Fibroblast of lung (primary cell): Measurements from ENCODE around the gene VCAM1. TPM values are rescaled to one million over a fixed set of nuclear protein-coding genes. Genes with fewer than 3 reads are reported as not detected.

Experiments used
- DNase-seq, 2 donors: peaks; one replicate each; pipeline versions ENCODE4 v3.0.0 to v3.0.0-alpha.2; 2010; ENCODE audit warnings: low read depth in 2 of 2
- H2AFZ ChIP-seq: 2 replicates; pipeline ENCODE4 v1.5.1; 2012; ENCODE audit warnings: low read length, control low read depth, inconsistent platforms
- H3K27ac ChIP-seq: 2 replicates; pipeline ENCODE4 v1.5.1; 2011; ENCODE audit warnings: low read length, control low read depth; ENCODE audit not compliant: insufficient read depth
- H3K27me3 ChIP-seq: 2 replicates; pipeline ENCODE4 v1.5.1; 2011; ENCODE audit warnings: mild to moderate bottlenecking, low read length; ENCODE audit not compliant: control insufficient read depth, insufficient read depth
- H3K36me3 ChIP-seq: 2 replicates; pipeline ENCODE4 v1.5.1; 2011; ENCODE audit warnings: low read length; ENCODE audit not compliant: control insufficient read depth, insufficient read depth
- H3K4me1 ChIP-seq: 2 replicates; pipeline ENCODE4 v1.5.1; 2011; ENCODE audit warnings: low read length; ENCODE audit not compliant: control insufficient read depth, insufficient read depth; ENCODE audit errors: extremely low read depth
- H3K4me2 ChIP-seq: 2 replicates; pipeline ENCODE4 v1.5.1; 2011; ENCODE audit warnings: low read length, control low read depth; ENCODE audit not compliant: insufficient read depth; ENCODE audit errors: extremely low read depth
- H3K4me3 ChIP-seq, 4 experiments: fragments of 200-600 bp in 1 of 4; sonication (generic) in 1 of 4; replicated peaks in 1 of 4; 2 replicates each; pipeline ENCODE4 v1.5.1; 2011 to 2016; ENCODE audit warnings: low read length in 4 of 4, low read depth in 3 of 4, mild to moderate bottlenecking in 3 of 4, control low read depth in 2 of 4, inconsistent platforms in 1 of 4, mixed read lengths in 1 of 4; ENCODE audit not compliant: insufficient read depth in 1 of 4; ENCODE audit errors: control extremely low read depth in 1 of 4
- H3K79me2 ChIP-seq: 2 replicates; pipeline ENCODE4 v1.5.1; 2012; ENCODE audit warnings: mild to moderate bottlenecking, low read length, inconsistent platforms; ENCODE audit not compliant: control insufficient read depth, insufficient read depth
- H3K9ac ChIP-seq: 2 replicates; pipeline ENCODE4 v1.5.1; 2011; ENCODE audit warnings: mild to moderate bottlenecking, low read length, control low read depth; ENCODE audit not compliant: insufficient read depth
- H3K9me3 ChIP-seq: 2 replicates; pipeline ENCODE4 v1.5.1; 2012; ENCODE audit warnings: low read depth, low read length; ENCODE audit not compliant: control insufficient read depth, insufficient read depth
- H4K20me1 ChIP-seq: 2 replicates; pipeline ENCODE4 v1.5.1; 2011; ENCODE audit warnings: low read length; ENCODE audit not compliant: control insufficient read depth, insufficient read depth; ENCODE audit errors: extremely low read depth
- EZH2 ChIP-seq: IDR thresholded peaks from 2 replicates; pipeline ENCODE4 v1.5.1; 2012; ENCODE audit warnings: low read length, control low read depth, mild to moderate bottlenecking; ENCODE audit errors: missing control alignments
- polyA plus RNA-seq, 2 donors: library from polyadenylated mRNA; depleted of rRNA in 1 of 2; stranded (reverse) in 1 of 2; unstranded in 1 of 2; fragments of >200 nt; gene quantifications; 2 replicates each; pipeline ENCODE4 v1.2.1, GENCODE V29; 2011 to 2012; ENCODE audit warnings: missing spikeins in 1 of 2
- total RNA-seq: library from RNA; depleted of rRNA; stranded (reverse); fragments of >200 nt; gene quantifications from 2 replicates; pipeline ENCODE4 v1.2.1, GENCODE V29; 2014
- TF ChIP-seq, protein P1 (sequence below), 2 donors: IDR thresholded peaks in 1 of 2; conservative IDR thresholded peaks in 1 of 2; 1 replicate in 1 of 2; 2 replicates in 1 of 2; pipeline ENCODE4 v1.5.1; 2011 to 2012; ENCODE audit warnings: low read length in 2 of 2, control low read depth in 1 of 2, inconsistent platforms in 1 of 2, low read depth in 1 of 2, mild to moderate bottlenecking in 1 of 2

Gene VCAM1
- total and polyA plus RNA-seq, 2 donors (not counting 1 experiment from before 2014, with no cell fraction given), result 0.92 to 14.9 TPM

DNA sequence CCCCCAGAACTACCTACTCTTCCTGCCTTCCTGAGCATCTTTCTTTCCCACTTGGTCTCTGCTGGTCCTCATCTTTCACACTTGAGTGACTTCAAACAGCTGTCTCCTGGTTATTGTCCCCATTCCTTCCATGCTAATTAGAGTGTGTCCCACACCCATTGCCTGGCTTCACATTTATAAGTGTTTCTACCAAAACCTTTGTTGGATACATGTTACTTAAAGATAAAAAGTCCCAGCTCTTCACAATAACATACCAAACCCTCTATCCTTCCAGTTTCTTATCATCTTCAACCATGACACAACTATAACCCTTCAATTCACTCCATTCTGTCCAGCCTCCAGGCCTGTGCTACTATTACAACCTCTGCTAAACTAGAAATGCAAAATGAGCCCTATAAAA, 41.0 kb downstream of the VCAM1 start:
- Histone ChIP-seq H3K4me1 (no peaks in the 10 kb centered on the region), H2AFZ (no peak overlapping the region), H3K9ac (no peak overlapping the region), H3K27me3 (no peaks in the 10 kb centered on the region), H3K36me3 (no peaks in the 10 kb centered on the region), H3K79me2 (no peaks in the 10 kb centered on the region), H4K20me1 (no peaks in the 10 kb centered on the region), H3K4me3 (no peak overlapping the region), H3K27ac (no peak overlapping the region), H3K9me3 (no peaks in the 10 kb centered on the region), H3K4me2 (no peak overlapping the region)
- TF ChIP-seq EZH2, result no peak
- TF ChIP-seq, protein P1, sequence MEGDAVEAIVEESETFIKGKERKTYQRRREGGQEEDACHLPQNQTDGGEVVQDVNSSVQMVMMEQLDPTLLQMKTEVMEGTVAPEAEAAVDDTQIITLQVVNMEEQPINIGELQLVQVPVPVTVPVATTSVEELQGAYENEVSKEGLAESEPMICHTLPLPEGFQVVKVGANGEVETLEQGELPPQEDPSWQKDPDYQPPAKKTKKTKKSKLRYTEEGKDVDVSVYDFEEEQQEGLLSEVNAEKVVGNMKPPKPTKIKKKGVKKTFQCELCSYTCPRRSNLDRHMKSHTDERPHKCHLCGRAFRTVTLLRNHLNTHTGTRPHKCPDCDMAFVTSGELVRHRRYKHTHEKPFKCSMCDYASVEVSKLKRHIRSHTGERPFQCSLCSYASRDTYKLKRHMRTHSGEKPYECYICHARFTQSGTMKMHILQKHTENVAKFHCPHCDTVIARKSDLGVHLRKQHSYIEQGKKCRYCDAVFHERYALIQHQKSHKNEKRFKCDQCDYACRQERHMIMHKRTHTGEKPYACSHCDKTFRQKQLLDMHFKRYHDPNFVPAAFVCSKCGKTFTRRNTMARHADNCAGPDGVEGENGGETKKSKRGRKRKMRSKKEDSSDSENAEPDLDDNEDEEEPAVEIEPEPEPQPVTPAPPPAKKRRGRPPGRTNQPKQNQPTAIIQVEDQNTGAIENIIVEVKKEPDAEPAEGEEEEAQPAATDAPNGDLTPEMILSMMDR (conservative IDR thresholded peaks at IDR 0.05 in 1 of 2, IDR thresholded peaks at IDR 0.05 in 1 of 2; ENCODE audit: low read depth in 1 of 2, low read length in 2 of 2), result no peak
- DNase-seq, result no peak

DNA sequence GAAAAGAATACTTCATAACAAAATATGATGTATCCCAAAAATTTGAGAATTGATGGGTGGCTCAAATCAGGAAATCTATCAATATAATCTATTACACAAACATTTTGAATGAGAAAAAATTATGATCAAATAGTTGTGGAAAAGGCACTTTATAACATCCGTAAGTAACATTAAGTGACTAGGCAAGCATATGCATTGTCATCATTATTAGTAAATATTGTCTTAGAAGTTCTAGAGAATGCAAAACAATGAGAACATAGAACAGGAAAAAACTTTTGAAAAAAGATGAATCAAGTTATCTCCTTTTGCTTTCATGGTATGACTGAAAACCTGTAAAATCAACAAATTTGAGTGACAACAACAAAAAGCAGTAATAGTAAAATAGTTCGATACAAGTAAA, 42.9 kb downstream of the VCAM1 start:
- DNase-seq, result no peak
- H3K9me3 ChIP-seq, result no peaks in the 10 kb centered on the region
- no peaks in the 10 kb centered on the region for H3K79me2 ChIP-seq
- no peak overlapping the region for H3K4me3 ChIP-seq
- no peak overlapping the region for H3K4me2 ChIP-seq
- H2AFZ ChIP-seq, result no peak overlapping the region
- H3K27me3 ChIP-seq, result no peaks in the 10 kb centered on the region
- no peaks in the 10 kb centered on the region for H3K36me3 ChIP-seq
- H3K9ac ChIP-seq, result no peak overlapping the region
- H4K20me1 ChIP-seq, result no peaks in the 10 kb centered on the region
- no peaks in the 10 kb centered on the region for H3K4me1 ChIP-seq
- TF ChIP-seq, protein P1 (conservative IDR thresholded peaks at IDR 0.05 in 1 of 2, IDR thresholded peaks at IDR 0.05 in 1 of 2; ENCODE audit: low read depth in 1 of 2, low read length in 2 of 2), result no peak
- H3K27ac ChIP-seq, result no peak overlapping the region

DNA sequence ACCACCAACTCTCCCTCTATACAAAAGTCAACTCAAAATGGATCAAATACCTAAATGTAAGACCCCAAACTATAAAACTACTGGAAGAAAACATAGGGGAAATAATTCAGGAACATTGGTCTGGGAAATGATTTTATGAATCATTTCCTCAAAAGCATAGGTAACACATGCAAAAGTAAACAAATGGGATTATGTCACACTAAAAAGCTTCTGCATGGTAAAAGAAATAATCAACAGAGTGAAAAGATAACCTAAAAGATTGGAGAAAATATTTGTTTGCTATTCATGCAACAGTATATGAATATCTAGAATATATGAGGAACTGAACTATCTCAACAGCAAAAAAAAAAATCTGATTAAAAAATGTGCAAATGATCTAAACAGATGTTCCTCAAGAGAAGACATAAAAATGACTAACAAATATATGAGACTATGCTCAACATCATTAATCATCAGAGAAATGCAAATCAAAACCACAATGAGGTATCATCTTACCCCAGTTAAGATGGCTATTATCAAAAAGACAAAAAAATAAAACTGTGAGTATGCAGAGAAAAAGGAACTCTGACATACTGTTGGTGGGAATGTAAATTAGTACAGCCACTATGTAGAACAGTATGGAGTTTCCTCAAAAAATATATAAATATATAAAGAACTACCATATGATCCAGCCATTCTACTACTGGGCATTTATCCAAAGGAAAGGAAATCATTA, 47.8 kb downstream of the VCAM1 start:
- H2AFZ ChIP-seq, result no peak overlapping the region
- H3K4me1 ChIP-seq, result no peaks in the 10 kb centered on the region
- no peak overlapping the region for H3K27ac ChIP-seq
- H3K27me3 ChIP-seq, result no peaks in the 10 kb centered on the region
- no peak overlapping the region for H3K9ac ChIP-seq
- H3K79me2 ChIP-seq, result no peaks in the 10 kb centered on the region
- H3K36me3 ChIP-seq, result no peaks in the 10 kb centered on the region
- no peak overlapping the region for H3K4me2 ChIP-seq
- no peaks in the 10 kb centered on the region for H4K20me1 ChIP-seq
- no peak overlapping the region for H3K4me3 ChIP-seq
- no peaks in the 10 kb centered on the region for H3K9me3 ChIP-seq
- DNase-seq, result peak; percentile 16 to 70
- TF ChIP-seq, protein P1 (conservative IDR thresholded peaks at IDR 0.05 in 1 of 2, IDR thresholded peaks at IDR 0.05 in 1 of 2; ENCODE audit: low read depth in 1 of 2, low read length in 2 of 2), result no peak
- no peak for TF ChIP-seq EZH2
